Measurements from ENCODE around the gene UST.

Gene UST

DNA sequence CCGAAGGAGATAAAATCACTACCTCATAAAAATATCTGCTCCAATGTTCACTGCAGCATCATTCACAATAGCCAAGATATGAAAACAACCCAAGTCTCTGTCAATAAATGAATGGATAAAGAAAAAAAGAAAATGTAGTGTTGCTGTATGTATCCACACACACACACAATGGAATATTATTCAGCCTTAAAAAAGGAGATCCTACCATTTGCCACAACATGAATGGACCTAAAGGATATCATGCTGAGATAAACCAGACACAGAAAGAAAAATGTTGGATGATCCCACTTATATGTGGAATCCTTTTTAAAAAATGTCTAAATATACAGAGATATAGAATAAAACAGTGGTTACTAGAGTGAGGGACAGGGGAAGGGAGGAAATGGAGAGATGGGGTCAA lies 378.5 kb downstream of the UST start:
- DNase-seq (ENCODE audit: low read depth), result no peak
